HCT116 (cell line): ENCODE measurements around the gene MAPK8IP1. TPM values are rescaled to one million over a fixed set of nuclear protein-coding genes. Genes with fewer than 3 reads are reported as not detected.

Experiments used
- ATAC-seq: fragments of 200-7000 bp; cut with Tn5 transposase; 2 replicates; pipeline ENCODE4 v1.9.1; 2020; ENCODE audit warnings: mild to moderate bottlenecking, moderate library complexity
- BruUV-seq: library from RNA; stranded (reverse); fragments of 400-500 nt; replicated peaks from 2 replicates; lab custom pipeline; 2021; lab: Mats Ljungman, UMichigan
- CTCF ChIA-PET: fragments of 300-600 bp; sonication (Branson Sonifier 250); formaldehyde crosslinking; loops from one replicate; lab custom pipeline; 2021; ENCODE audit warnings: antibody characterized with exemption; lab: Charles Lee
- POLR2A ChIA-PET: fragments of 300-600, 350-600 bp; sonication (Branson Sonifier 250); formaldehyde crosslinking; loops from one replicate; lab custom pipeline; 2021; ENCODE audit warnings: antibody characterized with exemption; lab: Charles Lee
- RAD21 ChIA-PET, 2 experiments: fragments of 300-600 bp; sonication (Branson Sonifier 250); formaldehyde crosslinking; loops; one replicate each; lab custom pipeline; 2023; ENCODE audit warnings: low total read pairs in 2 of 2; ENCODE audit not compliant: uncharacterized antibody in 2 of 2, unreplicated experiment in 2 of 2, low non-redundant PET in 1 of 2; lab: Charles Lee
- DNase-seq: peaks from one replicate; pipeline ENCODE4 v3.0.0-alpha.2; 2010; ENCODE audit warnings: low read depth, low spot score
- H2AFZ ChIP-seq: fragments of 200-600 bp; shearing (Covaris generic), sonication (generic); 2 replicates; pipeline ENCODE4 v1.6.1; 2017; ENCODE audit warnings: low read depth, mixed run types, mixed read lengths, antibody characterized with exemption, low read length; ENCODE audit not compliant: poor library complexity, severe bottlenecking
- H3K27ac ChIP-seq: 2 replicates; pipeline ENCODE4 v1.5.1; 2012; ENCODE audit warnings: low read depth, low read length
- H3K27me3 ChIP-seq: fragments of 200-600 bp; sonication (generic); 2 replicates; pipeline ENCODE4 v1.6.1; 2016; ENCODE audit warnings: mixed run types, low read length, mixed read lengths; ENCODE audit not compliant: insufficient read depth
- H3K36me3 ChIP-seq, 2 experiments: fragments of 200-500 bp in 1 of 2; fragments of 200-600 bp in 1 of 2; sonication (Bioruptor generic) in 1 of 2; sonication (generic) in 1 of 2; 2 replicates each; pipeline versions ENCODE4 v1.5.1 to v1.6.1; 2014 to 2016; ENCODE audit warnings: low read length in 2 of 2, inconsistent platforms in 1 of 2, mixed read lengths in 1 of 2, mixed run types in 1 of 2; ENCODE audit not compliant: insufficient read depth in 2 of 2, control insufficient read depth in 1 of 2
- H3K4me1 ChIP-seq, 2 experiments: fragments of 200-600 bp in 1 of 2; sonication (generic) in 1 of 2; 2 replicates each; pipeline versions ENCODE4 v1.5.1 to v1.6.1; 2012 to 2017; ENCODE audit warnings: low read length in 2 of 2, inconsistent platforms in 1 of 2, mild to moderate bottlenecking in 1 of 2, mixed read lengths in 1 of 2, mixed run types in 1 of 2, moderate library complexity in 1 of 2; ENCODE audit not compliant: insufficient read depth in 2 of 2, control insufficient read depth in 1 of 2
- H3K4me2 ChIP-seq: fragments of 200-600 bp; sonication (generic); 2 replicates; pipeline ENCODE4 v1.6.1; 2017; ENCODE audit warnings: mixed run types, low read length, mixed read lengths
- H3K4me3 ChIP-seq, 2 experiments: fragments of 200-600 bp in 1 of 2; sonication (generic) in 1 of 2; replicated peaks in 1 of 2; 2 replicates each; pipeline ENCODE4 v1.5.1; 2011 to 2016; ENCODE audit warnings: low read length in 2 of 2, control low read depth in 1 of 2, low read depth in 1 of 2, mild to moderate bottlenecking in 1 of 2, mixed read lengths in 1 of 2, mixed run types in 1 of 2
- H3K79me2 ChIP-seq: fragments of 200-600 bp; sonication (generic); 2 replicates; pipeline ENCODE4 v1.6.1; 2017; ENCODE audit warnings: mild to moderate bottlenecking, mixed run types, low read length, moderate library complexity, mixed read lengths; ENCODE audit not compliant: insufficient read depth
- H3K9ac ChIP-seq: fragments of 200-600 bp; sonication (generic); 2 replicates; pipeline ENCODE4 v1.6.1; 2016; ENCODE audit warnings: low read length, mixed read lengths
- H3K9me2 ChIP-seq: fragments of 200-600 bp; sonication (generic), shearing (Covaris generic); 2 replicates; pipeline ENCODE4 v1.6.1; 2017; ENCODE audit warnings: mixed run types, mild to moderate bottlenecking, moderate library complexity; ENCODE audit not compliant: insufficient read depth
- H3K9me3 ChIP-seq, 2 experiments: fragments of 200-500 bp in 1 of 2; fragments of 200-600 bp in 1 of 2; sonication (Bioruptor generic) in 1 of 2; sonication (generic) in 1 of 2; 2 replicates each; pipeline ENCODE4 v1.6.1; 2014 to 2017; ENCODE audit warnings: low read length in 2 of 2, mixed read lengths in 2 of 2, inconsistent platforms in 1 of 2, low read depth in 1 of 2, mild to moderate bottlenecking in 1 of 2, mixed run types in 1 of 2, moderate library complexity in 1 of 2; ENCODE audit not compliant: control insufficient read depth in 1 of 2, insufficient read depth in 1 of 2
- H4K20me1 ChIP-seq: fragments of 200-600 bp; sonication (generic), shearing (Covaris generic); 2 replicates; pipeline ENCODE4 v1.6.1; 2017; ENCODE audit warnings: mixed run types, mild to moderate bottlenecking, moderate library complexity; ENCODE audit not compliant: insufficient read depth
- ATF3 ChIP-seq: IDR thresholded peaks from 2 replicates; pipeline ENCODE4 v1.6.1; 2012
- CEBPB ChIP-seq: IDR thresholded peaks from 2 replicates; pipeline ENCODE4 v1.6.1; 2012; ENCODE audit warnings: low read depth
- ELF1 ChIP-seq: IDR thresholded peaks from 2 replicates; pipeline ENCODE4 v1.6.1; 2012; ENCODE audit warnings: low read depth, borderline replicate concordance
- EZH2phosphoT487 ChIP-seq: fragments of 200-600 bp; IDR thresholded peaks from 2 replicates; pipeline ENCODE4 v1.6.1; 2018; ENCODE audit warnings: antibody characterized with exemption, borderline replicate concordance
- FOSL1 ChIP-seq: IDR thresholded peaks from 2 replicates; pipeline ENCODE4 v1.6.1; 2012; ENCODE audit warnings: low read depth
- POLR2AphosphoS5 ChIP-seq: IDR thresholded peaks from 2 replicates; pipeline ENCODE4 v1.6.1; 2011; ENCODE audit warnings: mild to moderate bottlenecking, low read depth, low read length, moderate library complexity
- RAD21 ChIP-seq: IDR thresholded peaks from 2 replicates; pipeline ENCODE4 v1.6.1; 2012; ENCODE audit warnings: low read depth, mild to moderate bottlenecking
- REST ChIP-seq: IDR thresholded peaks from 2 replicates; pipeline ENCODE4 v1.6.1; 2012; ENCODE audit warnings: low read depth
- SIN3A ChIP-seq: IDR thresholded peaks from 2 replicates; pipeline ENCODE4 v1.6.1; 2012; ENCODE audit warnings: low read depth
- SP1 ChIP-seq: IDR thresholded peaks from 2 replicates; pipeline ENCODE4 v1.6.1; 2012; ENCODE audit warnings: low read depth
- TCF7L2 ChIP-seq: IDR thresholded peaks from 2 replicates; pipeline ENCODE4 v1.7.0; 2011; ENCODE audit warnings: borderline replicate concordance, inconsistent platforms; ENCODE audit not compliant: insufficient read depth, insufficient read length; ENCODE audit errors: extremely low read depth
- YY1 ChIP-seq: IDR thresholded peaks from 2 replicates; pipeline ENCODE4 v1.6.1; 2011; ENCODE audit warnings: low read length, low read depth, moderate library complexity, mild to moderate bottlenecking; ENCODE audit not compliant: insufficient replicate concordance; ENCODE audit errors: extremely low read depth
- ZFX ChIP-seq: fragments of 450-650 bp; IDR thresholded peaks from 2 replicates; pipeline ENCODE4 v1.6.1; 2017
- intact Hi-C: fragments of 100-400 bp; cut with micrococcal nuclease; formaldehyde crosslinking; loops from 2 replicates; pipeline ENCODE4 v1.10.0; 2022
- total RNA-seq: library from RNA; stranded (reverse); gene quantifications from one replicate; pipeline ENCODE4 v1.2.1, GENCODE V29; 2021; ENCODE audit not compliant: unreplicated experiment

MAPK8IP1 gene
- total RNA-seq, 1 experiment from 2014 or later = 10.1 TPM

GRCh38 chr11:45858751-45859398 is 26.6 kb upstream of the MAPK8IP1 start:
- no TSS peak for BruUV-seq
- peaks cover 5% of the 10 kb centered on the region for H3K79me2 ChIP-seq
- ChIA-PET POLR2A (no interaction called here), RAD21 (no interaction called here), CTCF (no interaction called here)
- H2AFZ ChIP-seq = no peak overlapping the region
- intact Hi-C loops = no loop called here
- H3K27me3 ChIP-seq = no peaks in the 10 kb centered on the region
- no peak for ATAC-seq
- H3K9me2 ChIP-seq = no peaks in the 10 kb centered on the region
- DNase-seq = no peak
- peaks cover 20 to 26% of the 10 kb centered on the region in 2 experiments for H3K36me3 ChIP-seq
- H3K4me2 ChIP-seq = no peak overlapping the region
- H4K20me1 ChIP-seq = no peaks in the 10 kb centered on the region
- peaks cover 0 to 5% of the 10 kb centered on the region in 2 experiments; a peak in 1 of 4 replicates for H3K4me1 ChIP-seq
- TF ChIP-seq SP1 (no peak), FOSL1 (no peak), SIN3A (no peak), TCF7L2 (no peak), YY1 (no peak), ATF3 (no peak), RAD21 (no peak), EZH2phosphoT487 (no peak), CEBPB (no peak), ELF1 (no peak), POLR2AphosphoS5 (no peak), ZFX (no peak), REST (no peak)
- no peak overlapping the region for H3K4me3 ChIP-seq
- H3K9me3 ChIP-seq = no peaks in the 10 kb centered on the region
- no peak overlapping the region for H3K27ac ChIP-seq
- H3K9ac ChIP-seq = no peak overlapping the region
